ENCODE data around the gene RSU1. TPM values are rescaled to one million over a fixed set of nuclear protein-coding genes. Genes with fewer than 3 reads are reported as not detected.

RSU1 gene
- total and polyA plus RNA-seq, 2 of the 13 experiments (the other 11 are each of a cell fraction or from before 2014, with no cell fraction given) = 32.3 to 35.1 TPM

DNA sequence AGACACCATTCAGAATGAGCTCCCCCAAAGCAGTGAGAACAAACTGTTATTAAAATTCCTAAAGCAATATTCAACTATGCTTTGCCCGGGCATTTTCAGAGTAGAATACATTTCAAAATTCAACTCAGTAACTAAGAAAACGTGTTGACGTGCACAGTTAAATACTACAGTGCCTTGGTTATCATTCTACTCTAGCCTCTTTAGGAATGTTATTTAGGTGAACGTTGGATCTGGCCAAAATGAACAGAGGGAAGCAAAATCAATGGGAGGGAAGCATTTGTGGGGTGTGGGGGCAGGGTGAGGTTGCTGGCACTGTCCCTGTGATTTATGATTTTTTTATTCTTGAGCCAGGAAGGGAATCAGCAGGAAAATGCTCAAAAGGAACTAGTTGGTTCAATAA, 27.5 kb downstream of the RSU1 start (continued):
- no peak for TF ChIP-seq ZNF737 (CRISPR knock-in tag; IDR thresholded peaks at IDR 0.05; ENCODE audit: borderline replicate concordance)

- FAIRE-seq (no peak), ATAC-seq (no peak), DNase-seq (ENCODE audit: low spot score) (no peak)
- Histone ChIP-seq H2AFZ (ENCODE audit: low read length) (no peak overlapping the region), H3K4me2 (ENCODE audit: low read depth, low read length) (no peak overlapping the region), H3K27me3 (ENCODE audit: control insufficient read depth in 1 of 2, insufficient read depth in 2 of 2, low read length in 2 of 2) (no peaks in the 10 kb centered on the region), H3K79me2 (ENCODE audit: insufficient read depth, low read length) (no peaks in the 10 kb centered on the region), H3K4me3 (replicated peaks in 1 of 3; ENCODE audit: insufficient read depth in 1 of 3, low read depth in 2 of 3, low read length in 3 of 3) (no peak overlapping the region), H3K4me1 (ENCODE audit: insufficient read depth, low read length) (peaks cover 6% of the 10 kb centered on the region; the same call in 1 of the 2 replicates), H3K9me3 (ENCODE audit: low read length) (no peaks in the 10 kb centered on the region), H3K36me3 (replicated peaks in 1 of 2; ENCODE audit: control insufficient read depth in 1 of 2, insufficient read depth in 2 of 2, low read length in 2 of 2) (no peaks in the 10 kb centered on the region; a peak in 1 of 5 replicates), H4K20me1 (ENCODE audit: insufficient read depth, low read length) (no peaks in the 10 kb centered on the region), H3K9ac (ENCODE audit: insufficient read depth, low read depth, low read length) (no peak overlapping the region), H3K27ac (ENCODE audit: extremely low read length, insufficient read depth, low read length) (no peak overlapping the region)
- CTCF ChIA-PET (ENCODE audit: low intra/inter-chr PET ratio, low total read pairs) = no interaction called here
- TF ChIP-seq, protein P1, sequence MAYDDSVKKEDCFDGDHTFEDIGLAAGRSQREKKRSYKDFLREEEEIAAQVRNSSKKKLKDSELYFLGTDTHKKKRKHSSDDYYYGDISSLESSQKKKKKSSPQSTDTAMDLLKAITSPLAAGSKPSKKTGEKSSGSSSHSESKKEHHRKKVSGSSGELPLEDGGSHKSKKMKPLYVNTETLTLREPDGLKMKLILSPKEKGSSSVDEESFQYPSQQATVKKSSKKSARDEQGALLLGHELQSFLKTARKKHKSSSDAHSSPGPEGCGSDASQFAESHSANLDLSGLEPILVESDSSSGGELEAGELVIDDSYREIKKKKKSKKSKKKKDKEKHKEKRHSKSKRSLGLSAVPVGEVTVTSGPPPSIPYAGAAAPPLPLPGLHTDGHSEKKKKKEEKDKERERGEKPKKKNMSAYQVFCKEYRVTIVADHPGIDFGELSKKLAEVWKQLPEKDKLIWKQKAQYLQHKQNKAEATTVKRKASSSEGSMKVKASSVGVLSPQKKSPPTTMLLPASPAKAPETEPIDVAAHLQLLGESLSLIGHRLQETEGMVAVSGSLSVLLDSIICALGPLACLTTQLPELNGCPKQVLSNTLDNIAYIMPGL (CRISPR knock-in tag; IDR thresholded peaks at IDR 0.05; ENCODE audit: borderline replicate concordance in 1 of 2, low read depth in 1 of 2) = no peak
- no peak for TF ChIP-seq ZKSCAN8 (CRISPR knock-in tag; IDR thresholded peaks at IDR 0.05; ENCODE audit: borderline replicate concordance)
- BruUV-seq (replicated peaks) = no TSS peak
- in situ Hi-C loops (cut with HindIII; ENCODE audit: extremely low pct_ligation_motif_present, low pct_unique_long_range_greater_than_20kb) = loop anchor here (25.0 kb wide), 2 partner anchors 677 to 902 kb away; no protein-coding TSS in a partner anchor
- 86% methylated on average over 7 of the region's 7 CpGs for WGBS (ENCODE audit: low lambda C conversion rate)
- intact Hi-C loops (cut with micrococcal nuclease; ENCODE audit: unreplicated experiment) = no loop called here
- POLR2A ChIA-PET = no interaction called here
These were observed 28.0 kb downstream of the RSU1 start for GRCh38 chr10:16789261-16789660.

GRCh38 chr10:16788778-16789177, 28.4 kb downstream of the RSU1 start:
- H3K4me1 ChIP-seq (ENCODE audit: insufficient read depth, low read length) = peaks cover 6% of the 10 kb centered on the region; the same call in 1 of the 2 replicates
- H4K20me1 ChIP-seq (ENCODE audit: insufficient read depth, low read length) = no peaks in the 10 kb centered on the region
- H3K4me2 ChIP-seq (ENCODE audit: low read depth, low read length) = no peak overlapping the region
- ATAC-seq = no peak
- H3K9ac ChIP-seq (ENCODE audit: insufficient read depth, low read depth, low read length) = no peak overlapping the region
- H2AFZ ChIP-seq (ENCODE audit: low read length) = no peak overlapping the region
- 85% methylated on average over 3 of the region's 3 CpGs for WGBS (ENCODE audit: low lambda C conversion rate)
- ChIA-PET CTCF (ENCODE audit: low intra/inter-chr PET ratio, low total read pairs) (no interaction called here), POLR2A (no interaction called here)
- FAIRE-seq = no peak
- no peaks in the 10 kb centered on the region; a peak in 1 of 5 replicates for H3K36me3 ChIP-seq (replicated peaks in 1 of 2; ENCODE audit: control insufficient read depth in 1 of 2, insufficient read depth in 2 of 2, low read length in 2 of 2)
- DNase-seq (ENCODE audit: low spot score) = no peak
- H3K27me3 ChIP-seq (ENCODE audit: control insufficient read depth in 1 of 2, insufficient read depth in 2 of 2, low read length in 2 of 2) = no peaks in the 10 kb centered on the region
- BruUV-seq (replicated peaks) = no TSS peak
- in situ Hi-C loops (cut with HindIII; ENCODE audit: extremely low pct_ligation_motif_present, low pct_unique_long_range_greater_than_20kb) (loop anchor here (25.0 kb wide), 2 partner anchors 676 to 901 kb away; no protein-coding TSS in a partner anchor), intact Hi-C loops (cut with micrococcal nuclease; ENCODE audit: unreplicated experiment) (no loop called here)
- no peak overlapping the region for H3K27ac ChIP-seq (ENCODE audit: extremely low read length, insufficient read depth, low read length)
- H3K4me3 ChIP-seq (replicated peaks in 1 of 3; ENCODE audit: insufficient read depth in 1 of 3, low read depth in 2 of 3, low read length in 3 of 3) = no peak overlapping the region
- no peaks in the 10 kb centered on the region for H3K79me2 ChIP-seq (ENCODE audit: insufficient read depth, low read length)
- no peaks in the 10 kb centered on the region for H3K9me3 ChIP-seq (ENCODE audit: low read length)
- TF ChIP-seq ZNF878 (CRISPR knock-in tag; IDR thresholded peaks at IDR 0.05) = no peak
- TF ChIP-seq THAP11 (CRISPR knock-in tag; IDR thresholded peaks at IDR 0.05) = no peak
- no peak for TF ChIP-seq ZNF703 (CRISPR knock-in tag; IDR thresholded peaks at IDR 0.05; ENCODE audit: borderline replicate concordance)
- no peak for TF ChIP-seq HNF1B (CRISPR knock-in tag; IDR thresholded peaks at IDR 0.05)
- no peak for TF ChIP-seq ZXDC (CRISPR knock-in tag; IDR thresholded peaks at IDR 0.05)
- TF ChIP-seq MTF2 (CRISPR knock-in tag; IDR thresholded peaks at IDR 0.05; ENCODE audit: borderline replicate concordance) = no peak
- TF ChIP-seq MEIS2 (CRISPR knock-in tag; IDR thresholded peaks at IDR 0.05) = no peak

All from HepG2 (cell line).